H1 (cell line): Measurements from ENCODE around the gene GRIP2.

Experiments
- BRCA1 ChIP-seq: IDR thresholded peaks from 2 replicates; pipeline ENCODE4 v1.6.1; 2012; ENCODE audit warnings: low read depth, low read length, improper control_type of control experiment
- RAD21 ChIP-seq, 2 experiments: IDR thresholded peaks in 1 of 2; conservative IDR thresholded peaks in 1 of 2; 2 replicates each; pipeline ENCODE4 v1.6.1; 2011; ENCODE audit warnings: low read depth in 2 of 2, low read length in 2 of 2, improper control_type of control experiment in 1 of 2, inconsistent platforms in 1 of 2, mild to moderate bottlenecking in 1 of 2, moderate library complexity in 1 of 2
- TAF1 ChIP-seq: IDR thresholded peaks from 2 replicates; pipeline ENCODE4 v1.6.1; 2011; ENCODE audit warnings: mild to moderate bottlenecking, low read depth, low read length
- TF ChIP-seq, protein P1 (sequence below), 3 experiments: IDR thresholded peaks; 1 replicate in 2 of 3; 2 replicates in 1 of 3; pipeline versions ENCODE4 v1.5.1 to v1.6.1; 2011; ENCODE audit warnings: low read length in 3 of 3, mild to moderate bottlenecking in 3 of 3, inconsistent platforms in 2 of 3, low read depth in 1 of 3, moderate library complexity in 1 of 3; ENCODE audit not compliant: insufficient read depth in 1 of 3; ENCODE audit errors: control extremely low read depth in 1 of 3

GRCh38 chr3:14547693-14548092, 7.6 kb upstream of the GRIP2 start:
- no peak for TF ChIP-seq TAF1
- no peak for TF ChIP-seq BRCA1
- TF ChIP-seq RAD21 (IDR thresholded peaks at IDR 0.05 in 1 of 2, conservative IDR thresholded peaks at IDR 0.05 in 1 of 2; ENCODE audit: low read depth in 2 of 2, low read length in 2 of 2), result no peak
- TF ChIP-seq, protein P1, sequence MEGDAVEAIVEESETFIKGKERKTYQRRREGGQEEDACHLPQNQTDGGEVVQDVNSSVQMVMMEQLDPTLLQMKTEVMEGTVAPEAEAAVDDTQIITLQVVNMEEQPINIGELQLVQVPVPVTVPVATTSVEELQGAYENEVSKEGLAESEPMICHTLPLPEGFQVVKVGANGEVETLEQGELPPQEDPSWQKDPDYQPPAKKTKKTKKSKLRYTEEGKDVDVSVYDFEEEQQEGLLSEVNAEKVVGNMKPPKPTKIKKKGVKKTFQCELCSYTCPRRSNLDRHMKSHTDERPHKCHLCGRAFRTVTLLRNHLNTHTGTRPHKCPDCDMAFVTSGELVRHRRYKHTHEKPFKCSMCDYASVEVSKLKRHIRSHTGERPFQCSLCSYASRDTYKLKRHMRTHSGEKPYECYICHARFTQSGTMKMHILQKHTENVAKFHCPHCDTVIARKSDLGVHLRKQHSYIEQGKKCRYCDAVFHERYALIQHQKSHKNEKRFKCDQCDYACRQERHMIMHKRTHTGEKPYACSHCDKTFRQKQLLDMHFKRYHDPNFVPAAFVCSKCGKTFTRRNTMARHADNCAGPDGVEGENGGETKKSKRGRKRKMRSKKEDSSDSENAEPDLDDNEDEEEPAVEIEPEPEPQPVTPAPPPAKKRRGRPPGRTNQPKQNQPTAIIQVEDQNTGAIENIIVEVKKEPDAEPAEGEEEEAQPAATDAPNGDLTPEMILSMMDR (IDR thresholded peaks at IDR 0.05; ENCODE audit: control extremely low read depth in 1 of 3, insufficient read depth in 1 of 3, low read depth in 1 of 3, low read length in 3 of 3), result no peak
